Kidney epithelial cell (primary cell): ENCODE data around the gene IFT20. TPM values are rescaled to one million over a fixed set of nuclear protein-coding genes. Genes with fewer than 3 reads are reported as not detected.

Source experiments
- DNase-seq: peaks from one replicate; pipeline ENCODE4 v3.0.0-alpha.2; 2010; ENCODE audit warnings: low read depth
- H3K27me3 ChIP-seq: 2 replicates; pipeline ENCODE4 v1.6.0; 2011; ENCODE audit warnings: low read length; ENCODE audit not compliant: control insufficient read depth, insufficient read depth
- H3K36me3 ChIP-seq: 2 replicates; pipeline ENCODE4 v1.5.1; 2011; ENCODE audit warnings: low read length; ENCODE audit not compliant: control insufficient read depth, insufficient read depth
- H3K4me3 ChIP-seq: 2 replicates; pipeline ENCODE4 v1.5.1; 2011; ENCODE audit warnings: low read depth, mild to moderate bottlenecking, control low read depth, low read length
- total RNA-seq: library from RNA; depleted of rRNA; stranded (reverse); fragments of >200 nt; gene quantifications from 2 replicates; pipeline ENCODE4 v1.2.3, GENCODE V29; 2015
- TF ChIP-seq, protein P1 (sequence below): IDR thresholded peaks from 2 replicates; pipeline ENCODE4 v1.5.1; 2011; ENCODE audit warnings: mild to moderate bottlenecking, moderate library complexity, low read length, control low read depth, inconsistent platforms; ENCODE audit not compliant: insufficient read depth, poor library complexity, severe bottlenecking

The IFT20 gene
- total RNA-seq, 1 donor from 2014 or later, result 39.7 TPM

- TF ChIP-seq, protein P1, sequence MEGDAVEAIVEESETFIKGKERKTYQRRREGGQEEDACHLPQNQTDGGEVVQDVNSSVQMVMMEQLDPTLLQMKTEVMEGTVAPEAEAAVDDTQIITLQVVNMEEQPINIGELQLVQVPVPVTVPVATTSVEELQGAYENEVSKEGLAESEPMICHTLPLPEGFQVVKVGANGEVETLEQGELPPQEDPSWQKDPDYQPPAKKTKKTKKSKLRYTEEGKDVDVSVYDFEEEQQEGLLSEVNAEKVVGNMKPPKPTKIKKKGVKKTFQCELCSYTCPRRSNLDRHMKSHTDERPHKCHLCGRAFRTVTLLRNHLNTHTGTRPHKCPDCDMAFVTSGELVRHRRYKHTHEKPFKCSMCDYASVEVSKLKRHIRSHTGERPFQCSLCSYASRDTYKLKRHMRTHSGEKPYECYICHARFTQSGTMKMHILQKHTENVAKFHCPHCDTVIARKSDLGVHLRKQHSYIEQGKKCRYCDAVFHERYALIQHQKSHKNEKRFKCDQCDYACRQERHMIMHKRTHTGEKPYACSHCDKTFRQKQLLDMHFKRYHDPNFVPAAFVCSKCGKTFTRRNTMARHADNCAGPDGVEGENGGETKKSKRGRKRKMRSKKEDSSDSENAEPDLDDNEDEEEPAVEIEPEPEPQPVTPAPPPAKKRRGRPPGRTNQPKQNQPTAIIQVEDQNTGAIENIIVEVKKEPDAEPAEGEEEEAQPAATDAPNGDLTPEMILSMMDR, result no peak
- no peak for DNase-seq
- peaks cover 1% of the 10 kb centered on the region for H3K36me3 ChIP-seq
- H3K27me3 ChIP-seq, result no peaks in the 10 kb centered on the region
- peak overlapping the region; percentile 98 for H3K4me3 ChIP-seq
Observed at GRCh38 chr17:28357901-28358197, 22.6 kb upstream of the IFT20 start.

- H3K4me3 ChIP-seq, result peak within 1 kb of the TSS; percentile 98
- peak; percentile 71 for DNase-seq
- H3K27me3 ChIP-seq, result no peaks in the 10 kb centered on the region
- TF ChIP-seq, protein P1, result no peak
- H3K36me3 ChIP-seq, result no peaks in the 10 kb centered on the region
Observed at GRCh38 chr17:28357061-28357900, 22.0 kb upstream of the IFT20 start, which contains the start of gene POLDIP2. POLDIP2 (minus strand) TSS chr17:28357527; CDS start chr17:28357448, 79 bp downstream.

- TF ChIP-seq, protein P1, result no peak
- Histone ChIP-seq H3K4me3 (no peak overlapping the region), H3K36me3 (peaks cover 6% of the 10 kb centered on the region), H3K27me3 (no peaks in the 10 kb centered on the region)
- DNase-seq, result no peak
Observed at GRCh38 chr17:28350271-28350670, 15.0 kb upstream of the IFT20 start.

GRCh38 chr17:28348979-28349378 is 13.7 kb upstream of the IFT20 start:
- TF ChIP-seq, protein P1, result no peak
- peaks cover 6% of the 10 kb centered on the region for H3K36me3 ChIP-seq
- no peak for DNase-seq
- H3K4me3 ChIP-seq, result no peak overlapping the region
- no peaks in the 10 kb centered on the region for H3K27me3 ChIP-seq

DNA sequence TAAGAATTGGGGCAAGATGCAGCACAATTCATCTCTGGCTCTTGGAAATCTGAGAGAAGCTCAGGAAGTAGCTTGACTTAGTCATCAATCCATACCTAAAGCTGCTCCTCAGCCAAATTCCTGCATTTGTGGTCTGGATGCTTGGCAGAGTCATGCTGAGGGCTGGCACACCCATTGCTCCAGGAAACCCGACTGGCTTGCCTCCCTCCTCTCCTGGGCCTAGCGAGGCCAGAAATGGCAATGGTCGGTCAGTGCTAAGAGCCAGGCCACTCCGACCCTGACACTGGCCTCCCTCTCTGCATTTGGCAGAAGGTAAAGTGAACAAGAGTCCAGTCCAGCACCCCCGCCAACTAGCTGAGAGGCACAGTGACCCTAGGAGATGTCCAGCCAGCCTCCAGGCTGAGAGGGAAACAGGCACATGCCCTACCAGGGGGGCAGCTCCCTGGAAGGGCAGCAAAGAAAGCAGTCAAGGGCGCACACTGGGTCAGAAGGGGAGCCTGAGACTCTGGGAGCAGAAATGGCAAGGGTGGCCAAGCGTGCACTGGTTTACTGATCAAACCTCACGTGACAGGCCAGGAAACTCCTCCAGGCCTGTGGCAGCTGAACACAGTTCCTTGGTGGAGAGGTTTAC is 12.1 kb upstream of the IFT20 start:
- no peaks in the 10 kb centered on the region for H3K27me3 ChIP-seq
- peak; percentile 80 for DNase-seq
- H3K36me3 ChIP-seq, result peaks cover 6% of the 10 kb centered on the region
- TF ChIP-seq, protein P1, result no peak
- H3K4me3 ChIP-seq, result no peak overlapping the region

GRCh38 chr17:28346746-28347246 is 11.5 kb upstream of the IFT20 start:
- no peaks in the 10 kb centered on the region for H3K27me3 ChIP-seq
- DNase-seq, result no peak
- no peak overlapping the region for H3K4me3 ChIP-seq
- H3K36me3 ChIP-seq, result peaks cover 6% of the 10 kb centered on the region
- TF ChIP-seq, protein P1, result peak; percentile 19
